A549 (cell line): ENCODE measurements around the gene FUT7. TPM values are rescaled to one million over a fixed set of nuclear protein-coding genes. Genes with fewer than 3 reads are reported as not detected.
"Not testable (repeated sequence)": the region's sequence is repeated elsewhere in the genome, so short reads cannot be mapped to it uniquely, and the experiment has no call there.

Source experiments
- ATAC-seq, 2 experiments: fragments of 200-7000 bp in 1 of 2; fragments of >200 bp in 1 of 2; cut with Nextera tagmentation in 1 of 2; cut with Tn5 transposase in 1 of 2; 3 replicates each; pipeline versions ENCODE4 v1.8.0 to v1.9.1; 2018 to 2020; ENCODE audit warnings: mild to moderate bottlenecking in 1 of 2, moderate library complexity in 1 of 2
- CTCF ChIA-PET: fragments of 300-600 bp; sonication (Branson Sonifier 250); formaldehyde crosslinking; extraction: SDS; loops from one replicate; lab custom pipeline; 2021; ENCODE audit warnings: antibody characterized with exemption, inconsistent platforms; lab: Yijun Ruan, JAX
- POLR2A ChIA-PET: fragments of 350-600 bp; formaldehyde crosslinking; extraction: SDS; loops from one replicate; lab custom pipeline; 2021; ENCODE audit warnings: antibody characterized with exemption, inconsistent platforms; lab: Yijun Ruan, JAX
- DNase-seq, 2 experiments: peaks; one replicate each; pipeline versions ENCODE4 v3.0.0 to v3.0.0-alpha.2; 2011 to 2016; ENCODE audit warnings: low read depth in 1 of 2, low spot score in 1 of 2
- FAIRE-seq: peaks from 2 replicates; lab custom pipeline; 2011; peaks lifted over from hg19 to GRCh38; lab: Jason Lieb, UNC
- H3K27ac ChIP-seq, 2 experiments: fragments of >200 bp; sonication (Bioruptor Twin); formaldehyde crosslinking; 3 replicates each; pipeline ENCODE4 v1.5.1; 2016 to 2017
- H3K4me1 ChIP-seq: fragments of >200 bp; sonication (Bioruptor Twin); formaldehyde crosslinking; 3 replicates; pipeline ENCODE4 v1.6.1; 2016
- H3K4me2 ChIP-seq: fragments of >200 bp; sonication (Bioruptor Twin); formaldehyde crosslinking; 3 replicates; pipeline ENCODE4 v1.6.1; 2016
- H3K4me3 ChIP-seq: fragments of >200 bp; sonication (Bioruptor Twin); formaldehyde crosslinking; 3 replicates; pipeline ENCODE4 v1.5.1; 2016
- H3K9me3 ChIP-seq: fragments of >200 bp; sonication (Bioruptor Twin); formaldehyde crosslinking; 3 replicates; pipeline ENCODE4 v1.6.1; 2016
- BCL3 ChIP-seq: fragments of >200 bp; sonication (Bioruptor Twin); formaldehyde crosslinking; IDR thresholded peaks from 3 replicates; pipeline ENCODE4 v1.6.1; 2016
- BHLHE40 ChIP-seq: IDR thresholded peaks from 2 replicates; pipeline ENCODE4 v1.6.1; 2012; ENCODE audit warnings: low read depth, low read length, inconsistent platforms
- CBX2 ChIP-seq: fragments of 200-600 bp; sonication (generic); IDR thresholded peaks from 2 replicates; pipeline ENCODE4 v1.6.1; 2016; ENCODE audit warnings: low read depth, mild to moderate bottlenecking, borderline replicate concordance
- CTCF ChIP-seq: fragments of >200 bp; sonication (Bioruptor Twin); formaldehyde crosslinking; IDR thresholded peaks from 3 replicates; pipeline ENCODE4 v1.5.1; 2016
- EHMT2 ChIP-seq: fragments of 200-600 bp; sonication (generic); IDR thresholded peaks from 2 replicates; pipeline ENCODE4 v1.6.1; 2016; ENCODE audit warnings: antibody characterized with exemption, low read depth, mild to moderate bottlenecking, moderate library complexity
- ESRRA ChIP-seq: fragments of 150-350 bp; IDR thresholded peaks from 2 replicates; pipeline ENCODE4 v1.6.1; 2014; ENCODE audit warnings: mild to moderate bottlenecking, low read length, borderline replicate concordance
- FOXS1 ChIP-seq: fragments of 250-450 bp; sonication (Bioruptor Pico); IDR thresholded peaks from 2 replicates; pipeline ENCODE4 v1.5.0; 2020; ENCODE audit warnings: mild to moderate bottlenecking, moderate library complexity
- GATA3 ChIP-seq: IDR thresholded peaks from 2 replicates; pipeline ENCODE4 v1.6.1; 2012; ENCODE audit warnings: borderline replicate concordance
- HDAC2 ChIP-seq: fragments of 200-600 bp; sonication (generic); IDR thresholded peaks from 2 replicates; pipeline ENCODE4 v1.6.1; 2016
- HES2 ChIP-seq: fragments of >200 bp; sonication (Bioruptor Twin); formaldehyde crosslinking; IDR thresholded peaks from 2 replicates; pipeline ENCODE4 v1.6.1; 2016
- HMGXB4 ChIP-seq: fragments of 250-450 bp; sonication (Bioruptor Pico); IDR thresholded peaks from 2 replicates; pipeline ENCODE4 v1.5.0; 2021; ENCODE audit warnings: mild to moderate bottlenecking, moderate library complexity, borderline replicate concordance
- HOXB5 ChIP-seq: fragments of 250-450 bp; sonication (Bioruptor Pico); IDR thresholded peaks from 2 replicates; pipeline ENCODE4 v1.5.0; 2020; ENCODE audit warnings: mild to moderate bottlenecking, moderate library complexity
- KDM1A ChIP-seq: fragments of 200-600 bp; sonication (generic); IDR thresholded peaks from 2 replicates; pipeline ENCODE4 v1.6.1; 2016; ENCODE audit warnings: low read depth, mild to moderate bottlenecking
- MAZ ChIP-seq: fragments of 150-350 bp; IDR thresholded peaks from 2 replicates; pipeline ENCODE4 v1.6.1; 2014; ENCODE audit warnings: antibody characterized with exemption, low read depth, low read length, borderline replicate concordance
- MYC ChIP-seq: IDR thresholded peaks from 2 replicates; pipeline ENCODE4 v1.6.1; 2012; ENCODE audit warnings: mild to moderate bottlenecking, inconsistent platforms, low read length, improper control_type of control experiment, borderline replicate concordance
- NFE2L2 ChIP-seq: fragments of 150-350 bp; conservative IDR thresholded peaks from 2 replicates; pipeline ENCODE4 v1.6.1; 2014; ENCODE audit warnings: low read length
- POLR2AphosphoS2 ChIP-seq: conservative IDR thresholded peaks from 2 replicates; pipeline ENCODE4 v1.6.1; 2012; ENCODE audit warnings: low read length, improper control_type of control experiment, inconsistent platforms
- RNF2 ChIP-seq: fragments of 200-600 bp; sonication (generic); IDR thresholded peaks from 2 replicates; pipeline ENCODE4 v1.6.1; 2016; ENCODE audit warnings: low read depth, mild to moderate bottlenecking, antibody characterized with exemption, moderate library complexity, borderline replicate concordance
- USF2 ChIP-seq: fragments of 450-650 bp; IDR thresholded peaks from 2 replicates; pipeline ENCODE4 v1.6.1; 2014; ENCODE audit warnings: antibody characterized with exemption
- ZFP36 ChIP-seq: fragments of 450-650 bp; IDR thresholded peaks from 2 replicates; pipeline ENCODE4 v1.6.1; 2014; ENCODE audit warnings: borderline replicate concordance; ENCODE audit not compliant: partially characterized antibody
- ZSCAN20 ChIP-seq: fragments of 250-450 bp; sonication (Bioruptor Pico); IDR thresholded peaks from 2 replicates; pipeline ENCODE4 v1.8.0; 2022; ENCODE audit warnings: mild to moderate bottlenecking, moderate library complexity
- WGBS: methylation state at CpG from one replicate; pipeline ENCODE4 v1.1.6; 2017; ENCODE audit errors: missing lambda C conversion rate; 5-methylcytosine and 5-hydroxymethylcytosine counted together
- polyA plus RNA-seq, 4 experiments: library from polyadenylated mRNA; depleted of rRNA in 3 of 4; stranded (reverse); fragments of >200 nt; fragmentation: RNase III in 1 of 4; extraction: RNeasy Plus Mini Kit Qiagen cat#74134 plus additional on column Dnase treatment in 1 of 4; gene quantifications; 2 replicates in 3 of 4; 3 replicates in 1 of 4; pipeline ENCODE4 v1.2.3, GENCODE V29; 2011 to 2017

The FUT7 gene
- polyA plus RNA-seq, 2 of the 4 experiments (the other 2 are of a cell fraction) = not detected

GRCh38 chr9:137034039-137034708 lies 2.3 kb upstream of the FUT7 start:
- no peak overlapping the region for H3K4me3 ChIP-seq
- ChIA-PET POLR2A (interaction anchor here (0.6 to 1.7 kb wide), 4 partner anchors 38 to 186 kb away, joined by 3 to 5 read pairs (median 3); partner anchors contain the start of gene CLIC3), CTCF (interaction anchor here (0.5 to 20.4 kb wide), 47 partner anchors 10 to 320 kb away, joined by 3 to 282 read pairs (median 7); partner anchors contain the start of genes ABCA2, AJM1, C8G and CLIC3)
- H3K4me2 ChIP-seq = peak overlapping the region; percentile 77
- WGBS = 32% methylated on average over 9 of the region's 15 CpGs
- FAIRE-seq (no peak), ATAC-seq (peak; percentile 9 to 30; a peak in 4 of 6 replicates), DNase-seq (no peak)
- peak overlapping the region; percentile 34 to 67; a peak in 4 of 6 replicates for H3K27ac ChIP-seq
- peaks cover 19% of the 10 kb centered on the region for H3K4me1 ChIP-seq
- H3K9me3 ChIP-seq = no peaks in the 10 kb centered on the region
- TF ChIP-seq HMGXB4 (no peak), POLR2AphosphoS2 (no peak), KDM1A (no peak), BCL3 (no peak), NFE2L2 (no peak), FOXS1 (no peak), HES2 (no peak), HDAC2 (no peak), MYC (no peak), USF2 (no peak)

GRCh38 chr9:137033481-137033880 lies 1.6 kb upstream of the FUT7 start:
- ATAC-seq, H3K4me2 ChIP-seq, H3K27ac ChIP-seq, DNase-seq, H3K9me3 ChIP-seq, H3K4me3 ChIP-seq, FAIRE-seq, POLR2A ChIA-PET: not testable (repeated sequence)
- 92% methylated on average over 5 of the region's 5 CpGs for WGBS
- CTCF ChIA-PET = interaction anchor here (0.8 to 20.4 kb wide), 7 partner anchors 9 to 246 kb away, joined by 3 to 282 read pairs (median 34); partner anchors contain the start of genes ABCA2, C8G, CLIC3 and FBXW5
- peaks cover 26% of the 10 kb centered on the region for H3K4me1 ChIP-seq

GRCh38 chr9:137032858-137033257 lies 970 bp upstream of the FUT7 start:
- peaks cover 27% of the 10 kb centered on the region for H3K4me1 ChIP-seq
- no peak overlapping the region for H3K27ac ChIP-seq
- no peak overlapping the region for H3K4me2 ChIP-seq
- WGBS = 85% methylated on average over 10 of the region's 10 CpGs
- no peak for TF ChIP-seq KDM1A
- no peak for TF ChIP-seq GATA3
- TF ChIP-seq RNF2 = no peak
- TF ChIP-seq HOXB5 (CRISPR knock-in tag) = no peak
- TF ChIP-seq BHLHE40 = no peak
- no peak for TF ChIP-seq HMGXB4
- TF ChIP-seq CTCF = no peak
- TF ChIP-seq CBX2 = no peak
- no peak for TF ChIP-seq EHMT2
- TF ChIP-seq MAZ = no peak
- no peak for TF ChIP-seq ZFP36
- no peak for TF ChIP-seq ZSCAN20
- no peak for TF ChIP-seq ESRRA
- DNase-seq (no peak), FAIRE-seq (no peak), ATAC-seq (no peak)
- no peak overlapping the region for H3K4me3 ChIP-seq
- no peaks in the 10 kb centered on the region for H3K9me3 ChIP-seq
- POLR2A ChIA-PET = no interaction called here
- CTCF ChIA-PET = interaction anchor here (0.8 to 20.4 kb wide), 9 partner anchors 9 to 245 kb away, joined by 3 to 282 read pairs (median 62); partner anchors contain the start of genes C8G, CLIC3, FBXW5 and LCN12
